H1 (cell line): Measurements from ENCODE around the gene TSPAN5.

Source experiments
- CTCF ChIP-seq, 3 experiments: IDR thresholded peaks; 1 replicate in 2 of 3; 2 replicates in 1 of 3; pipeline versions ENCODE4 v1.5.1 to v1.6.1; 2011; ENCODE audit warnings: low read length in 3 of 3, mild to moderate bottlenecking in 3 of 3, inconsistent platforms in 2 of 3, low read depth in 1 of 3, moderate library complexity in 1 of 3; ENCODE audit not compliant: insufficient read depth in 1 of 3; ENCODE audit errors: control extremely low read depth in 1 of 3
- EZH2 ChIP-seq: fragments of 200-600 bp; sonication (generic); IDR thresholded peaks from 2 replicates; pipeline ENCODE4 v1.7.1; 2012; ENCODE audit warnings: low read depth, mild to moderate bottlenecking, moderate library complexity, low read length, inconsistent platforms; ENCODE audit not compliant: severe bottlenecking
- GTF2F1 ChIP-seq: IDR thresholded peaks from 2 replicates; pipeline ENCODE4 v1.6.1; 2012; ENCODE audit warnings: low read depth, low read length, improper control_type of control experiment, borderline replicate concordance
- MAX ChIP-seq: IDR thresholded peaks from 2 replicates; pipeline ENCODE4 v1.6.1; 2012; ENCODE audit warnings: inconsistent platforms
- RAD21 ChIP-seq, 2 experiments: IDR thresholded peaks in 1 of 2; conservative IDR thresholded peaks in 1 of 2; 2 replicates each; pipeline ENCODE4 v1.6.1; 2011; ENCODE audit warnings: low read depth in 2 of 2, low read length in 2 of 2, improper control_type of control experiment in 1 of 2, inconsistent platforms in 1 of 2, mild to moderate bottlenecking in 1 of 2, moderate library complexity in 1 of 2
- RNF2 ChIP-seq: fragments of 200-900, 300-1000 bp; sonication (generic); IDR thresholded peaks from 2 replicates; pipeline ENCODE4 v1.7.1; 2016; ENCODE audit warnings: borderline replicate concordance, low read depth, mild to moderate bottlenecking, antibody characterized with exemption, low read length; ENCODE audit not compliant: poor library complexity, severe bottlenecking; ENCODE audit errors: missing control alignments
- SAP30 ChIP-seq: fragments of 300-600 bp; sonication (generic); IDR thresholded peaks from 2 replicates; pipeline ENCODE4 v1.7.1; 2012; ENCODE audit warnings: low read length, moderate library complexity, mild to moderate bottlenecking, inconsistent platforms; ENCODE audit not compliant: insufficient read depth, insufficient replicate concordance
- SRF ChIP-seq: IDR thresholded peaks from 2 replicates; pipeline ENCODE4 v1.6.1; 2011; ENCODE audit warnings: mild to moderate bottlenecking, low read depth, low read length, moderate library complexity
- TAF1 ChIP-seq: IDR thresholded peaks from 2 replicates; pipeline ENCODE4 v1.6.1; 2011; ENCODE audit warnings: mild to moderate bottlenecking, low read depth, low read length
- YY1 ChIP-seq: IDR thresholded peaks from 2 replicates; pipeline ENCODE4 v1.6.1; 2011; ENCODE audit warnings: low read depth, mild to moderate bottlenecking, low read length

- TF ChIP-seq TAF1 (no peak), CTCF (IDR thresholded peaks at IDR 0.05; ENCODE audit: control extremely low read depth in 1 of 3, insufficient read depth in 1 of 3, low read depth in 1 of 3, low read length in 3 of 3) (no peak), MAX (no peak), SAP30 (no peak), GTF2F1 (no peak), YY1 (no peak), RAD21 (IDR thresholded peaks at IDR 0.05 in 1 of 2, conservative IDR thresholded peaks at IDR 0.05 in 1 of 2; ENCODE audit: low read depth in 2 of 2, low read length in 2 of 2) (no peak), RNF2 (no peak), EZH2 (no peak), SRF (no peak)
These were observed 14.9 kb upstream of the TSPAN5 start for GRCh38 chr4:98673288-98673644.
